ENCODE measurements around the gene TNFRSF12A. TPM values are rescaled to one million over a fixed set of nuclear protein-coding genes. Genes with fewer than 3 reads are reported as not detected.

TNFRSF12A gene
- total and polyA plus RNA-seq, 12 donors = 28.0 to 740 (median 108) TPM

- no peak for DNase-seq
Measured at GRCh38 chr16:3014971-3015370, 5.2 kb upstream of the TNFRSF12A start.

GRCh38 chr16:3015865-3016521 lies 4.2 kb upstream of the TNFRSF12A start:
- WGBS, 2 donors = 84 to 86% methylated on average over 13 of the region's 13 CpGs
- no peak overlapping the region for H3K4me3 ChIP-seq
- intact Hi-C loops (cut with DNase I) = no loop called here
- no peak for TF ChIP-seq CTCF (IDR thresholded peaks at IDR 0.05)
- DNase-seq (no peak), ATAC-seq (no peak)
- peaks cover 0 to 28% (median 22%) of the 10 kb centered on the region in 9 donors for H3K4me1 ChIP-seq
- H3K27ac ChIP-seq = no peak overlapping the region
- peaks cover 19 to 76% (median 55%) of the 10 kb centered on the region in 7 donors for H3K27me3 ChIP-seq
- H3K9me3 ChIP-seq = no peaks in the 10 kb centered on the region
- H3K36me3 ChIP-seq = no peaks in the 10 kb centered on the region

More at GRCh38 chr16:3014971-3015370, 5.2 kb upstream of the TNFRSF12A start:
- no peak overlapping the region for H3K4me3 ChIP-seq
- 82 to 86% methylated on average over 6 of the region's 6 CpGs for WGBS, 2 donors
- intact Hi-C loops (cut with DNase I) = no loop called here
- no peaks in the 10 kb centered on the region for H3K36me3 ChIP-seq
- no peaks in the 10 kb centered on the region for H3K9me3 ChIP-seq
- H3K27ac ChIP-seq = no peak overlapping the region
- no peak for TF ChIP-seq CTCF (IDR thresholded peaks at IDR 0.05)
- H3K4me1 ChIP-seq = peaks cover 0 to 20% (median 14%) of the 10 kb centered on the region in 9 donors
- peaks cover 19 to 85% (median 62%) of the 10 kb centered on the region in 7 donors for H3K27me3 ChIP-seq
- no peak for ATAC-seq

GRCh38 chr16:3017344-3017743 lies 2.8 kb upstream of the TNFRSF12A start:
- no peaks in the 10 kb centered on the region for H3K36me3 ChIP-seq
- peaks cover 19 to 63% (median 42%) of the 10 kb centered on the region in 7 donors for H3K27me3 ChIP-seq
- intact Hi-C loops (cut with DNase I) = no loop called here
- peaks cover 9 to 42% (median 35%) of the 10 kb centered on the region in 9 donors for H3K4me1 ChIP-seq
- DNase-seq = no peak
- no peak for TF ChIP-seq CTCF (IDR thresholded peaks at IDR 0.05)
- no peak overlapping the region for H3K4me3 ChIP-seq
- H3K9me3 ChIP-seq = no peaks in the 10 kb centered on the region
- 45 to 60% methylated on average over 20 of the region's 20 CpGs for WGBS, 2 donors
- no peak overlapping the region for H3K27ac ChIP-seq
- ATAC-seq = no peak

- peaks cover 15 to 48% (median 41%) of the 10 kb centered on the region in 9 donors for H3K4me1 ChIP-seq
- no peak within 1 kb of the TSS for H3K4me3 ChIP-seq
- no peak for DNase-seq
- H3K27me3 ChIP-seq = peaks cover 19 to 57% (median 36%) of the 10 kb centered on the region in 7 donors
- 8 to 9% methylated on average over 49 to 52 of the region's 52 CpGs for WGBS, 2 donors
- ATAC-seq = no peak
- no peaks in the 10 kb centered on the region for H3K36me3 ChIP-seq
- intact Hi-C loops (cut with DNase I) = no loop called here
- H3K9me3 ChIP-seq = no peaks in the 10 kb centered on the region
- H3K27ac ChIP-seq = no peak within 1 kb of the TSS
- peak in 4 of 9 donors; percentile 18 to 27 (median 24) for TF ChIP-seq CTCF (IDR thresholded peaks at IDR 0.05)
Measured at GRCh38 chr16:3017794-3018506, 2.2 kb upstream of the TNFRSF12A start, which contains the start of gene CLDN6. TSS of gene CLDN6 (minus strand) at chr16:3018183. CDS start at chr16:3016021, 2,162 bp downstream.

Data from heart right ventricle (tissue), 16 donors.